GM10847 (cell line): ENCODE data around the gene FOXD1.

Experiments used
- POLR2A ChIP-seq: IDR thresholded peaks from 2 replicates; pipeline ENCODE4 v1.6.1; 2011; ENCODE audit not compliant: insufficient read length; ENCODE audit errors: extremely low read depth

FOXD1 gene

DNA sequence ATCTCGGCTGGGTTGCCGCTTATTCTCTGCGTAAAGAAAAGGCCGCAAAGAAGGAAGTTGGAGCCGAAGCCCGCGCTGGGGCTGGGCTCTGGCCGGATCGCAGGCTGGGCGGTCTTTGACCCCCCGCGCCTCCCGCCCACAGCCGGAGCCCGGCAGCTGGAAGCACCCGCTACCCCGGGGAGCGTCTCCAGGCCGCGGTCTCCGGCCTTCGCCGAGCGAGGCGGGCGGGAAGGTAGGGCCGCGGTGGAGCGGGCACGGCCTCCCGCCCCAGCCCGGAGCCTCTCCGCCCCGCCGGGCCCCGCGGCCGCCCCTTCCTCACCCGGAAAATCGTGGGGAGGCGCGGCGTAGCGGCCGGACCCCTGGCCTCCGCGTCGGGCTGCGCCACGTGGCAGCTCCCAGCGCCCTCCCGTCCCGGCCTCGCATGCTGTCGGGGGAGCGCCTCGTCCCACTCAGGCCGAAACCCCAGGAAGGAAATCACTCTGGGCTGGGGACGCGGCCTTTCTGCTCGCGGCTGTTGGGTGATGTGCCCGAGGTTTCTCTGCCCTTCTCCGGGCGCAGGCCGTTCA is 12.0 kb downstream of the FOXD1 start:
- TF ChIP-seq POLR2A: no peak

DNA sequence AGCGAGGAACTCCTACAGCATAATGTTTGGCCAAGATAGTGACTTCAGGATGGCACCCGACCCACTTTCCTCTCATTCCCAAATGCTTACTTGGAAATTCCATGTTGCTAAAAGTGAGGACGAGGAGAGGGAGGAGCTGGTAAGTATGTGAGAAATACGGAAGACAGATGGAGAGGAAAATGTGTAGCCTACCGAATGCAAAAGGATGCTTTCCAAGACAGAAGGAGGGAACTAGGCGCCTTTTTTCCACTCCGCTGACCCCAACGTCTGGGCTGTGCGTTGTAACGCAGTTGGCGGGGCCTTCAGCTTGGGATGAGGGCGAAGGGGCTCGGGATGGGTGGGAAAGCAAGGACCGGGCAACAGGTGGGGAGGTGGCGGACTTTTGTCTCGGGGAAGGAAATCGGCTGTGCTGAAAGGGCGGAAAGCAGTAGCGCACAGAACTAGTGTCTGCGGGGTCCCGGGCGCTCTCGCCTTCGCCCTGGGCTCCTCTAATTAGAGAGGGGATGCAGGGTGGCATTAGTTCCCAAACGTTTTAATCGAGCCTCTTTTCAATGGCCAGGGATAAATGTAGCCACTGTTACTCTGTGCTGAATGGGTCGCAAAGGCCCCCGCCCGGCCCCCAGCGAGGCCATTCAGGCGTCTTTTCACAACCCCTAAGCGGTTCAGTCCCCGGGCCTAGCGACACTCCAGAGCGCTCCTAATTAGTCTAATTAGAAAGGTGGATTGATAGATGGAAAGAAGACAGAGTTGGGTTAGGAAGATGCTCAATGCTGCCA is 12.6 kb downstream of the FOXD1 start:
- TF ChIP-seq POLR2A: no peak

DNA sequence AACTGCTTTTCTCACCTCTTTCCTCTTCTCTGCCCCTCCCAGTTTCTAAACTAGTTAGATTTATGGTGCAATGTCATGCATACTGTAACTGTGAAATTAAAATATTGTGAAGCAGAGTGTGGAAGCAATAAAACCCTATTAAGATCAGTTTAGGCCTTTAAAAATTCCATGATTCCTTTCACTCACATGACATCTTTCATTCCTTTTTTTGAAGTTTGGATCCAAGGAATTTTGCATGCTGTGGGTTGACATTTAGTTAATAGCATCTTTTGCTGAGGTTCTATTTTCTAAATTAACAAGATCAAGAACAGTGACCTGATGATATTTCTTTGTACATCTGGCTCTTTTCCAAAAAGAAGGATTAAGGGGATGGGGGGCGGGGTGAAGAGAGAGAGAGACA is 13.7 kb downstream of the FOXD1 start:
- TF ChIP-seq POLR2A: no peak

DNA sequence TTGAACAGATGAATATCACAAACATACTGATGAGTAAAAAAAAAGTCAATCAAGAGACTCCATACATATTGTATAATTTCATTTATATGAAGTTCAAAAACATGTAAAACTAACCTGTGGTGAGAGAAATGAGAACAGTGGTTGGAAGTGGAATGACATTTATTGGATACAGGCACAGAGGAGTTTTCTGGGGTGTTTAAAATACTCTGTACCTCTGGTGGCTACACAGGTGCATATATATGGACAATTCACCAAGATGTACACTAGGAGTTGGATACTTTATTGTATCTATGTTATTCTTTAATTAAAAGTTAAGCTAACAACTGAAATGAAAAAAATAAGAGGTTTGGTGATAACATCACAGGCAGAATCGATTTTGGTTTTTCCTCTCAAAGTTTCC is 14.1 kb downstream of the FOXD1 start:
- TF ChIP-seq POLR2A: no peak

GRCh38 chr5:73433982-73434342 is 14.6 kb downstream of the FOXD1 start:
- TF ChIP-seq POLR2A: no peak

DNA sequence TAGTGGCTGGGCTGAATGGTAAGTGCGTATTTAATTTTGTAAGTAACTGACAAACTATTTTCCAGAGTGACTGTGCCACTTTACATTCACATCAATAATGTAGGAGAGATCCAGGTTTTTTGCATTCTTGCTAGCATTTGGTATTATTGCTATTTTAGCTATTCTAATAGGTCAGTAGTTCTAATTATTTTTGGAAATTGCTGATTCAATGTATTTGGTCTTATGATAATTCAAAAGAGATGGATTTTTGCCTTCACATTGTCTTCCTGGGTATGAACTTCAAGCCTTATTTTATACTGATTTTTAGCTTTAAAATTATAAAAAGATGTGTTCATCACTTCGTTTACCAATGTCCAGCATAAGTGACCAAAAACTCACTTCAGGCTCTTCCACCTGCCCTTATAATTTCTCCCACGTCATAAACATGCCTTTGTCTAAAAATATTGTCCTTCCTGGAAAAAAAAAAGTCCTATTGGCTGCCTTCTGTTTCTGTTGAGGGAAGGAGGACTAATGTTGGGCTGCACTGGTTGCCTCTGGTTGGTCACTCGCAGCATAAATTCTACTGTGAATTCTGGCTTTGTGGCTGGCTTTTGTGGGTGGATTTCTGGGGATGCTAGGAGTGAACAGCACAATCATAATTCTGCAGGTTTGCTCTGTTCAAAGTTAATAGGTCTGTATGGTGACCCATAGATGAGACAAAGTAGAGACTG is 15.2 kb downstream of the FOXD1 start:
- TF ChIP-seq POLR2A: no peak

GRCh38 chr5:73431204-73431851 is 17.2 kb downstream of the FOXD1 start:
- TF ChIP-seq POLR2A: no peak

DNA sequence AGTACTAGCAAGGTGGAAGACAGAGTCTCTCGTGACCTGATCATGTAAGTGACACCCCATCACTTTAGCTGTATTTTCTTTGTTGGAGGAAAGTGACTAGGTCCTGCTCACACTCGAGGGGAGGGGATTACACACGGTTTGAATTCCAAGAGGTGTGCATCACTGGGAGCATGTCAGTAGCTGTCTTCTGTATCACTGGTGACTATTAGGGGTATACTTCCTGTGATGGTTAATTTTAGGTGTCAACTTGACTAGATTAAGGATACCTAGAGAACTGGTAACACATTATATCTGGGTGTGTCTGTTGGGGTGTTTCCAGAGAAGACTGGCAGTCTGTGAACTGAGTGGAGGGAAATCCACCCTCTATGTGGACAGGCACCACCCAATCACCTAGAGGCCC is 22.5 kb downstream of the FOXD1 start:
- no peak for TF ChIP-seq POLR2A

- TF ChIP-seq POLR2A: no peak
Observed at GRCh38 chr5:73424556-73424977, 24.0 kb downstream of the FOXD1 start.

- TF ChIP-seq POLR2A: no peak
Observed at GRCh38 chr5:73422164-73422563, 26.4 kb downstream of the FOXD1 start.

DNA sequence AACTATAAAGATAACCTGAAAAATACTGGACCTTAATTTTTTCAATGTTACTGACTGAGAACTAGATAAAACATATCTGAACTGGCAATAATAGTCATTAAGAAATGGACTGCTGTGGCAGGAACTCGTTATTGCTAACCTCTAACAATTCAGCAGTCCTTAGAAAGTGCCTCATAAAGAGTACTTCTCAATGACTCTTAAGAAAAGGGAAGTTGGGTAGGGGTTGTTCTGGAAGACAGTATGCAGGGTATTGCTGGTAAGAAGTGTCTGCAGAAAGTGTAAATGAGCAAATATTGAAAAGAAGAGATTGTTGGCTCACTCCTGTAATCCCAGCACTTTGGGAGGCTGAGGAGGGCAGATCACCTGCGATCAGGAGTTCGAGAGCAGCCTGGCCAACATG is 27.9 kb downstream of the FOXD1 start:
- no peak for TF ChIP-seq POLR2A

- no peak for TF ChIP-seq POLR2A
Observed at GRCh38 chr5:73419465-73420390, 28.8 kb downstream of the FOXD1 start.

GRCh38 chr5:73419117-73419464 is 29.5 kb downstream of the FOXD1 start:
- TF ChIP-seq POLR2A: no peak

GRCh38 chr5:73418244-73418691 is 30.3 kb downstream of the FOXD1 start:
- TF ChIP-seq POLR2A: no peak
